HG02970 (cell line): ENCODE measurements around the gene FGFR3.
A peak's percentile ranks its signal among the peaks of the same experiment; 100 is the strongest.
"Not testable (repeated sequence)": the region's sequence is repeated elsewhere in the genome, so short reads cannot be mapped to it uniquely, and the experiment has no call there.

Experiments
- ATAC-seq: cut with Tn5 transposase; IDR thresholded peaks from one replicate; pipeline ENCODE4 v1.9.1; 2021; ENCODE audit warnings: mild to moderate bottlenecking, moderate library complexity, moderate number of reproducible peaks; ENCODE audit not compliant: unreplicated experiment, low FRiP score

Gene FGFR3

DNA sequence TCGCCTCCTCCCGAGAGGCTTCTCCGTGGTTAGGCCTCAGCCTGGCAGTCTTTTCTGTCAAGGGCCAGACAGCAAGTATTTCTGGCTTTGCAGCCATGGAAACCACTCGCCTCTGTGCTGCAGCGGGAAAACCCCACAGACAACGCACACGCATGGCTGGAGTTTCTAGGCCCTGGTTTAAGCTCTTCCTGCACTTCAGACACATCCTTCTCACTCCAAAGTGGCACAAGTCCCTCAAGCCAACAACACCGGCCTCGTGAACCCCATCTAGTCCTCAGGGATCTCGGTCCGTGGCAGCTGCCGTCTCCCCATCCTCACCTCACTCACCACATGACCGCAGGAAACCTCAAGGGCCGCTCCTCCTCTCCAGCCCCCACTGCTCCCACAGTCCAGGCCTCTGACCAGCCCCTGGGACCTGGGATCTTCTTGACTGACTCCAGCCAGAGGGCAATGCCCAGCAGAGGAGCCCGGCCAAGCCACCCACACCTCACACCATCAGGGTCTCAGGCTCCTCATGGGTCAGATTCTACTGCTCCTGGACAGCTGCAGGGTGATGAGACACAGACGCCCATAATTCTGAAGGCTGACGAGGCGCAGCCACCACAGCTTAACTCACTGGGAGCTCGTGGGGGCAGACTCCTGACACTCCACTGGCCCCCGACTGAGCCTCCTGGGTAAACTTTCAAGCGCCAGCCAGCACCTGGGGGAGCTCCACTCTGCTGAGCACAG lies 41.1 kb downstream of the FGFR3 start:
- ATAC-seq, result peak; percentile 52

DNA sequence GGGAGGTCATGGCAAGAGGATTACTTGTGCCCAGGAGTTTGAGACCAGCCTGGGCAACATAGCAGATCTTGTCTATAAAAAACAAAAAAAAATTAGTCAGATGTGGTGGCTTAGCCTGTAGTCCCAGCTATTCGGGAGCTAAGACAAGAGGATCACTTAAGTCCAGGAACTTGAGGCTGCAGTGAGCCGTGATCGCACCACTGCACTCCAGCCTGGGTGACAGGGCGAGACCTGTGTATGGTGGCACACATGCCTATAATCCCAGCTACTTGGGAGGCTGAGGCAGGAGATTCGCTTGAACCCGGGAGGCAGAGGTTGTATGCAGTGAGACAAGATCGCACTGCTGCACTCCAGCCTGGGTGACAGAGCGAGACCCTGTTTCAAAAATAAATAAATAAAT lies 42.7 kb downstream of the FGFR3 start:
- not testable (repeated sequence) for ATAC-seq

DNA sequence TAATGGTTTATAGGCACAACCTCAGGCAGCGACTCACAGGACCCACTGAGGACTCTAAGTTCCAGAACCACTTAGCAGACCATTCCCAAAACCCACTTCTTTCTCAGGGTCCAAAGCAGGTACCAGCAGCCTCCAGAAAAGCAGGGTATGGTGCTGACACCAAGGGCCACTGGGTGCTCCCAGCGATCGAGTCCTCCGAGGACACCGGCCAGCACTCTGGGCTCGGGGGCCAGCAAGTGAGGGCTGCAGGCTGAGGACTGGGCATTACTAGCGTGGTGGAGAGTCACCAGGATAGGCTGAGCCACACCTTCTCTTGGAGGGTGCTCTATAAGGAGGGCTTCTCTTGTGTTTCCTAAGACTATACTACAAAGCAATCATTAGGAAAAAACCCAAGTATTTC lies 43.6 kb downstream of the FGFR3 start:
- ATAC-seq, result no peak

DNA sequence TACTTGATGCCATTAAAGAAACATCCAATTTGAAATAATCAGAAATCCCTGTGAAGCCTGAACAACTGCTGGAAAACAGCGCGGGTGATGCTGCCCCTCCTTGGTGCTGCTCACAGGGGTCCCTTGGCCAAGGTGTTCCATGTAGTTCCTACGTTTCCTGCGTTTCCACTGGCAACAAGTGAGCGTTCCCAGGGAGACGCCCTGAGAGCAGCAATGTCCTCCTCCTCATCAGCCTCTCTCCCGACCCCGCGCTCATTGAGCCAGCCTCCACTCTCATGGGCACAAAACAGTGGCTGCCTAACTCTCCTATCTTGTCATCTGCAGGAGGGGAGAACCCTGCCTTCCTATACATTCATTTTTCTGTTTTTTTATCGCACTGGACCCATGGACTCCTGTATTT lies 44.0 kb downstream of the FGFR3 start:
- no peak for ATAC-seq

DNA sequence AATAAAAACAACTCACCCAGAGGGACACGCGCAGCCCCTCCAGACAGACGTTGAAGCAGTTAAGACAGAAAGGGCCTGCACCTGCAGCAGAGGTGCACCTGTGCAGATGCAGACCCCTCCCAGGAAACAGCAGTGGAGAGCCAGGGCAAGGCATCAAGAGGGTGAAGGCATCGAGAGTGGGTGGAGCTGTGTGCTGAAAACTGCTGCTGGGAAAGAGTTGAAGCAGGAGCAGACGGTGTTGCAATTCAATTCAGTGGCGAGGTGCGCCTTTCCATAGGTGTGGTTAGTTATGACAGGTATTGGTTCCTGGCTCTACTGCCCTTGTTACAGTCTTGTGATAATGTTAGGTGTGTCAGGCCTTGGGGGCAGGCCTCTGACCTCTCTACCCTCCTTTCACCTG lies 46.2 kb downstream of the FGFR3 start:
- ATAC-seq, result no peak

DNA sequence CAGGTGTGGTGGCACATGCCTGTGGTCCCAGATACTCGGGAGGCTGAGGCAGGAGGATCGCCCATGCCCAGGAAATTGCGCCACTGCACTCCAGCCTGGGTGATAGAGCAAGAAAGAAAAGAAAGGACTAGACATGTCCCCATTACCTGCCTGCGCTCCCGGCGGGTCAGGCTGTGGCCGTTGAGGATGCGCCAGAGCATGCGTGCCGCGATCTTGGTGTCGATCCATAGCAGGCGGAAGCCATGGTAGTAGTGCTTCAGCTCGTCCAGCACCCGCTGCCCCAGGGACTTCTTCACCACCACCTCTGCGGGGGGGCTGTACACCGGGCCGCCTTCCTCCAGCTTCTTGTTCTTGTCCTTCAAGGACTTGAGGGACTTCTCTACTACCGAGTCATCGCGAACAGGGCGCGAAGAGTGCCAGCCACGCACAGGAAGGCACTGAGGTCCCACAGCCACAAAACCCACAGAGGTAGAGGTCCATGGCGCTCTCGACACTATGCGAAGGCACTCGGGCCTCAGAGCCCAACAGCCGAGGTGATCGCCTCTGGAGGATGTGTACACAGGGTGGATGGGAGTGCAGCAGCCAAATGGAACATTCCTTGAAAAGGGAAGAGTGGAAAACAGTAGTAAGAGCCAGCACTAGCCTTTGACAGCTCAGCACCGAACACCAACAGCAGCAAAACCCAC lies 48.3 kb downstream of the FGFR3 start:
- no peak for ATAC-seq

DNA sequence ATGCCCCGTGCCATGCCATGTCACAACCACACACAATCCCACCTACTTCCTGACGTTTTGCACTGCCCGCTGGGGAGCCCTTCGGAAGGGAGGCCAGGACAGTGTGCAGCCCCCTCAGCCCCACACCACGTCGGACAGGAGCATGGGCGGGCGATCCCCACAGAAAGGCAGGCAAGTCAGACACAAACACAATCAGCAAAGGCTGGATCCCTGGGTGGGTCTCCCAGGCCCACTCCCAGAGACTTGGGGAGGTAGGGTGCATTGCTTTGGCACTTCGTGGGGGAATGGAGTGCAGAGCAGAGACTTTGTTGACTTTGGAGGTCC lies 48.8 kb downstream of the FGFR3 start:
- ATAC-seq, result no peak

DNA sequence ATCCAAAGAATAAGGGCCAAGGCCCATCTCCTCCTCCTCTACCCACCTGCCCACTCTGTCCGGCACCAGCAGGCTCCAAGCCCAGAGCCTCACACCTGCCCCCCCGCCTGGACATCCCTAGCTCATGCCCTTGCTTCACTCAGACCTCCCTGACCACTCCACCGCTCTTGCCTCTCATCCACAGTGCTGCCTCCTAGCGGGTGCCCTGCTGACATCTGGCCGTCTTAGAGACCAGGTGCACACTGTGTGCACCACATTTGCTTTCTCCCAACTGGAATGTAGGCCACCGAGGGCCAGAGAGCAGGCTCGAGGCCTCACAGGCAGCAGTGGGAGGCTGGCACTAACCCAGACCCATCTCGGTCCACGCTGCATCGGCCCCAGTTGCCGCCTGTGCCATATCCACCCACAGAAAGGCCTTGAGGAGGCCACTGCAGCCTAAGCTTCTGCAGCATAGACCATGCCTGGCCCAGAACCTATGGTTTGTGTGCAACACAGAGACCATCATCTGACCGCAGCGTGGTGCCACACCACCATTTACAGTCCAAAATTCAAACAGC lies 49.3 kb downstream of the FGFR3 start:
- no peak for ATAC-seq

DNA sequence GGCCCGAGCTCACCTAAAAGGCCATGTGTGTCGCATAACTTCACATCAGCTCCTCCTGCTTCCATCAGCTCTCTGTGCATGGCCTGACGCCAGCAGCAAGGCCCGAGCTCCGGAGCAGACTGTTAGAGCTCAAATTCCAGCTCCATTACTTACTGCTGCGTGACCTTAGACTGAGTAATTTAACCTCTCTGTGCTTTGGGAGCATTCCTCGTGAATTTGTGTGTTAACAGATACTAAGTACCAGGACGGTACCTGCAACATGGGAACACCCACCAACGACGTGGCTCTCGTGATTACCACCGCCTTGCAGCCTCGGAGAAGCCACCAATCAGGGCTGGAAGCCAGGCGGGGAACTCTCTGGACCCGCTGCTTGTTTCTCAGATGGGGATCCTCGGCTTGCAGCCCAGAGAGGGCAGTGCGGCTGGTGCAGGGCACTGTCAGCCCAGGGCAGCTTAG lies 49.9 kb downstream of the FGFR3 start:
- no peak for ATAC-seq

DNA sequence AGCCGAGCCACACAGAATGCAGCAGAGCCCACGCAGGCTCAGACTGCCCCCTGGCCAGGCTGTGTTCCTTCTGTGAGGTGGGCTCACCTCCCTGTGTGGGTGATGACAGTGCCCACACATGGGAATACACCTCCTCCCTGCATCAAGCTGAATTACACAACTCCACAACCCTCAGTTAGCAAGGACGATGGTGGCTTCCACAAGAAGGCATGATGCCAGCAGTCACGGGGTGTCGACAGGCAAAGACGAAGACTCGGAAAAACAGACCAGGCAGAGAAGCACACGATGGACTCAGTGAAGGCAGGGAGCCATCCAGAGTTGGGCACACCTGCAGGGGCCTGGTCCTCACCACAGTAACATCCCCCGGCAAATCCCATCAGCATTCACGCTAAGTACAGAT lies 50.8 kb downstream of the FGFR3 start:
- no peak for ATAC-seq

DNA sequence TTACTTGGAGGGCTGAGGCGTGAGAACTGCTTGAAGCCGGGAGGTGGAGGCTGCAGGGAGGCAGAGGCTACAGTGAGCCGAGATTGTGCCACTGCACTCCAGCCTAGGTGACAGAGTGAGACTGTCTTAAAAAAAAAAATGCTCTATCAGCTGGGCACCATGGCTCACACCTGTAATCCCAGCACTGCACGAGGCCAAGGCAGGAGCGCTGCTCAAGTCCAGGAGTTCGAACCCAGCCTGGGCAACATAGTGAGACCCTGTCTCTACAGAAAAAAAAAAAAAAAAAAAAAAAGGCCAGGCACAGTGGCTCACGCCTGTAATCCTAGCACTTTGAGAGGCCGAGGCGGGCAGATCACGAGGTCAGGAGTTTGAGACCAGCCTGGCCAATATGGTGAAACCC lies 51.5 kb downstream of the FGFR3 start:
- not testable (repeated sequence) for ATAC-seq

DNA sequence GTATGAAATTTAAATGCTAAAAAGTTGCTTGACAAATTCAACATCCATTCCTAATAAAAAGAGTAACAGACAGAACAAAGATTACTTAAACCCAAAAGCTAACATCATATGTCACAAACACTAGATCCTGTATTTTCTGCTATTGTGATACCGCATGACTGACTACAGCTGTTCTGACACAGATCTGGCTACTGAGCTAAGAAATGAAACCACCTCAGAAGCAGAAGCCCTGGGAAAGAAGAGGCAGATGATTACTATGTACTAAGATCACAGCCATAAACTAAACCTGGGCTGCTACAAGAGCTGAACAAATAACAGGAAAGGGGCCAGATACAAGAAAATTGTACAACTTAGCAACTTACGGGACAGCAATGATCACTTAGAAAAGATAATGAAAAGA lies 53.5 kb downstream of the FGFR3 start:
- ATAC-seq, result no peak

DNA sequence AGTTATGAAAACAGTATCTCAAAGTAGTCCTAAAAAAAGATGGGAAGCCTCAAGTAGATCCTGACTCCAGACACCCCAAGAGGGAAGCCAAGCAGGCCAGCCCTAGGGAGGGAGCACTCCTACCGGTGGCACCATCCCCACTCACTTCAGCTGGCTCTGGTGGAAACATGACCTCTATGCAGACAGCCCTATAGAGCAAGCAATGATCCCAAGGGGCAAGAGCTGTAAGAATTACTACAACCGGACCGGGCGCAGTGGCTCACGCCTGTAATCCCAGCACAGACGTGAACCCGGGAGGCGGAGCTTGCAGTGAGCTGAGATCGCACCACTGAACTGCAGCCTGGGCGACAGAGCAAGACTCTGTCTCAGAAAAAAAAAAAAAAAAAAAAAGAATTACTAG lies 57.2 kb downstream of the FGFR3 start:
- no peak for ATAC-seq

DNA sequence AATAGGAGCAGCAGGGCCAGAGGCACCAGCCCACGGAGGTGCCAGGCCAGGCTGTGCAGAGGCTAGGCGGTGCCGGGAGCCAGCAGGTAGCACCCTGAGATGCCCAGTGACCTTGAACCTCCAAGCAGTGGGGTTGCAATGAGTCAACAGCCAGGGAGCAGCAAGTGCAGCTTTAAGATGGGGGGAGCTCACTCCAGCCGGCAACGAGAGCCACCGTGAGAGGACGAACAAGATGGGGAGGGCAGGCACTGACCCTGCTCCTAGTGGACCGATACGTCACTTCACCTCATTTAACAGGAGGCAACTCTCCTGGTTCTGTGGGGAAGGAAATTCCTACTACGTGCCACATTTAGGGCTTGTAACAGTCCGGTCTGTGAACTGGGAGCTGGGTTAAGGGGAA lies 58.1 kb downstream of the FGFR3 start:
- no peak for ATAC-seq

DNA sequence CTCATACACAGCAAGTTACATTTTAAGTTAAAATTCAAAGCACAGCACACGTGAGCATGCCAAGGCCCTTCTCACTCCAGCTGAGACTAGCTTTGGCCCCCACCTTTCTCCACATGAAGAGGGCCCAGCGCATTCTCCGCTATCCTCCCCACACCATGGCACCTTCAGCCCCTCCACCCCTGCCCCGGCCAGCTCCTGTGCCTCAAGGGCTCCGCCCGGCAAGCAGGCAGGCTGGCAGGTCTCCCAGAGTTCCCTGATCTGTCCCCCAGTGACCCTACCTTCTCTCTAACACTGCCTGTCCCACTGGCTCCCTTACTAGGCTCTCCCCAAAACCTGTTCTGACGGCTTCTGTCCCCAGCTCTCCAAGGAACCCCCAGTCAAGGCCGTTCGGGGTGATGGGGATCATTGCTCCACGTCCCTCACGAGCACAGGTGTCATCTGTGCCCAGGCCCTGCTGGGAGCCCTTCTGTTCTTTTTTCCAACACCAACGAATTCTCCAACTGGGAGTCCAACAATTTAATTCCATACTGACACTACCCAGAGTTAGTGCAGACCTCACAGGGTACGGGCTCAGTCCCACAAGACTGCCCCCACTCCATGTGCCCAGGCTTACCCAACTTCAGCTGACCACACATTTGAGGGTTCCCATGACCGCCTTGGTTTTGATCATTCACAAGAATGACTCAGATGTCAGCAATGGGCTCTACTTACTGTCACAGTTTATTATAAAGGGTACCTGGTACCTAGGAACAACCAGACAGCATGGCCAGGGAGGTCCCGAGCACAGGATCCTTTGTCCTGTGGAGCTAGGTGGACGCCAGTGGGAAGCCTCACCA lies 58.7 kb downstream of the FGFR3 start:
- no peak for ATAC-seq

DNA sequence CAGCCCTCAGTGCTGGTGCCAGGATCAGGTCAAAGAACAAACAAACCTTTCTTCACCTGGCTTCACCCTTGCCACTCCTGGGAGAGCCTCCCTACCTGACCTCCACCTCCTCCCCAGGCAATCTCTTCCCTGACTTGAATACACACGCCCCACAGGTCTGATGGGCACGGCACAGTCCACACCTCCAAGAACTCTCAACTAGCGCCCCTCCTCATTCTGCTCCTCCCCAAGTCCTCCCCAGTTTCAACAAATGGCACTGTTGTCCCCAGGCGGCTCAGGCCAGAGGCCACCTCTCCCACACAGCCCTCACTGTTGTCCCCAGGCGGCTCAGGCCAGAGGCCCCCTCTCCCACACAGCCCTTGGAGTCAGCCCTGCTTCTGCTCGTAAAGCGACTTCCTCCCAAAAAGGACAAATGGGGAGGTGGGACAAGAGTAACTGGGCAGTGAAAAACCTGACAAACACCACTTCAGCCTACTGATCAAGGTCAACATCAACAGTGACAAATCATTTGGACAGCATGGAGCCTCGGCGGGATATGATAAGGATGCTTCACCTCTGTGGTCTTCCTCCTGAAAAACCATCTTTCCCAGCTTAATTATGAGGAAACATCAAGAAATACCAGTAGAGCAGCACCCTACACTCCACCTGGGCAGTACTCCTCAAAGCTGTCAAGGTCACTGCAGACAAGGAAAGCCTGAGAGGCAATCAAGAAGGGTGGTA lies 60.0 kb downstream of the FGFR3 start:
- no peak for ATAC-seq

DNA sequence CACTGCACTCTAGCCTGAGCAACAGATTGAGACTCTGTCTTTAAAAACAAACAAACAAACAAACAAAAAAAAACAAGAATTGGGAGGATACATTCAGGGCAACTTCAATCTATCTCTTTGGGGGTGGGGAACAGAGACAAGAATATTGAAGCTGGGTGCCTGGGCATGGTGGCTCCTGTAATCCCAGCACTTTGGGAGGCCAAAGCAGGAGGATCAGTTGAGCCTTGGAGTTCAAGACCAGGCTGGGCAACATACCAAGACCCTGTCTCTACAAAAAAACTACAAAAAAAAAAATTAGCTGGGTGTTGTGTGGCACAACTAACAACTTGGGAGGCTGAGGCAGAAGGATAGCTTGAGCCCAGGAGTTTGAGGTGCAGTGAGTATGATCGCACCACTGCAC lies 61.7 kb downstream of the FGFR3 start:
- ATAC-seq, result no peak

DNA sequence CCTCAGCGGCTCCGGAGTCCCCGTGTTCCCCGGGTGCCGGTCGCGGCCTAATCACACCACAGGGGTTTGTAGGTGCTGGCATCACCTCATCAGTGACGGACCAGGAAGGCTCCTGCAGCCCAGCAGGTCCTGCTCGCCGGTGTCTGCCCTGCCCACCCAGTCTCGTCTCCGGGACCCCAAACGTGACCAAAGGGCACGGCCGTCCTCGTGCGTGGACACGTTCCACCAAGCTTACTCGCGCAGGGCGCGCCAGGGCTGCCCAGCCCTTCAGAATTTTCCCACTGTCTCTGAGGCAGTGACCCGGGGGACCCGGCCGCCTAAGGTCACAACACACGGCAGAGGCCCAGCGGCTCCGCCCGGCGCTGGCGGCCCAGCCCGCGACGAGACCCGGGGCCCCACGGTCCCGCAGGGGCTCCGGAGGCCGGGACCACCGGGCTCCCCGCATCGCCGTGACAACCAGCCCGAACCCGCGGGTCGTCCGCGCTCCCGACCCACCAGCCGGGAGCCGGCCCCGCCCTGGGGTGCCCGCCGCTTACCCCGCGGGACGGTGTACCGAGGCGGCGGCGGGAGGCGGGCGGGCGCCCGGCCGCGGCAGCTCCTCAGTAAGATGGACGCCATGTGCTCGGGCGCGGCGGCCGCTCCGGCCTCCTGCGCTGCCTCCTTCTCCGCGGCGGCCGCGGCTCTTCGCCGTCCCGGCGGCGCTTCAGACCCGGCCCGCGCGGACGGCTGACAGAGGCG lies 62.4 kb downstream of the FGFR3 start:
- ATAC-seq, result peak; percentile 26

DNA sequence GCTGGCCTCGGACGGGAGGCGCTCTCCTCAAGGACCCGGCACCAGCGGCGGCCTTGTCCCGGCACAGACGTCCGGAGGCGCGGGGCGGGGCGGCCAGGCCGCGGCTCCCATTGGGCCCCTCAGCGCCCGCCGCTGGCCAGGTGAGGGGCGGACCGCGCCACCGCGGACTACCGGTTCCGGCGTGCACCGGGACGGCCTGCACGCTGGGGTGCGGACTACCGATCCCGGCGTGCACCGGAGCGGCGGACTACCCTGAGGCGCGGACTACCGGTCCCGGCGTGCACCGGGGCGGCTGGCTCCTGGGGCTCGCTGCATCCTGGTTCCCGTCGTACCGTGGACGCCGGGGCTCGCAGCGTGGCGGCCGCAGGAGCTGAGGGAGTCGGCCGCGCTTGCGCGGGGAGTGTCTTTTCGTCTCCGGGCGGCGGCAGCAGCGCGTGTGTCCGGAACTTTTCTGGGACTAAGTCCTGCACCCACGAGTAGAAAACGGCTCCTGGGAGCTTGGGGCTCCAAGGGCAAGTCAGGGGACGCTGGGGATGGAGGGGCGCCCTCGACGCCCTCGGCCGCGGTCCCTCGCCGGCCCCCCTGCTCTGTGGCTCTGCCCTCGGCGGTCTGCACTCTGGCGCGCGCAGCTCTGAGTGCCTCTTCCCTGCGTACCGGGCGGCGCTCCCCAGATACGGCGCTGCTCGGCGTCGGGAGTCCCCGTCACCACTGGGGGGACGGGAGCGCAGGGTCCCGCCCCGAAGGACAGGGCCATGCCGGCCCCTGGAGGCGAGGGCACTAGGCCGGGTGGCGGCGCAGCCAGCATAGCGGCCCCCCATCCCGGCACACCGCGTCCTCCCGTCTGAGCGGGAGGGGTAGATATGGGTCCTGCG lies 63.2 kb downstream of the FGFR3 start, which contains the start of gene LETM1:
TSS of gene LETM1 (minus strand) at position 86 of the 872 bp plus-strand sequence. CDS start 206 bp downstream, outside the sequence.
- ATAC-seq, result peak; percentile 85
